Measurements from ENCODE around the gene CRYL1. TPM values are rescaled to one million over a fixed set of nuclear protein-coding genes. Genes with fewer than 3 reads are reported as not detected.

CRYL1 gene
- total and polyA plus RNA-seq, 2 experiments from 2014 or later = 65.5 to 66.2 TPM

GRCh38 chr13:20462533-20462915 is 63.1 kb downstream of the CRYL1 start:
- H3K9me3 ChIP-seq (ENCODE audit: low read depth) = no peaks in the 10 kb centered on the region
- no peaks in the 10 kb centered on the region for H3K9me2 ChIP-seq (replicated peaks; ENCODE audit: insufficient read depth)
- no peak for DNase-seq (ENCODE audit: low spot score)
- no peak overlapping the region for H3K4me2 ChIP-seq
- H3K27ac ChIP-seq = no peak overlapping the region
- 62% methylated on average over 6 of the region's 6 CpGs for WGBS (ENCODE audit: low lambda C conversion rate, missing lambda C conversion rate)
- H3K79me2 ChIP-seq = no peaks in the 10 kb centered on the region
- H3K36me3 ChIP-seq (replicated peaks; ENCODE audit: insufficient read depth, low read depth) = no peaks in the 10 kb centered on the region
- H3K4me1 ChIP-seq (ENCODE audit: insufficient read depth) = no peaks in the 10 kb centered on the region
- TF ChIP-seq EZH2phosphoT487 (IDR thresholded peaks at IDR 0.05; ENCODE audit: low read depth, severe bottlenecking, unreplicated experiment) = no peak
- TF ChIP-seq CTCF (IDR thresholded peaks at IDR 0.05; ENCODE audit: poor library complexity) = no peak
- TF ChIP-seq EZH2 (IDR thresholded peaks at IDR 0.05; ENCODE audit: borderline replicate concordance) = no peak
- H2AFZ ChIP-seq = no peak overlapping the region
- H3K27me3 ChIP-seq = no peaks in the 10 kb centered on the region
- H3K4me3 ChIP-seq = no peak overlapping the region
- H4K20me1 ChIP-seq (ENCODE audit: insufficient read depth, poor library complexity, severe bottlenecking) = no peaks in the 10 kb centered on the region

- H3K9me3 ChIP-seq (ENCODE audit: low read depth) = no peaks in the 10 kb centered on the region
- H3K9me2 ChIP-seq (replicated peaks; ENCODE audit: insufficient read depth) = no peaks in the 10 kb centered on the region
- H4K20me1 ChIP-seq (ENCODE audit: insufficient read depth, poor library complexity, severe bottlenecking) = no peaks in the 10 kb centered on the region
- no peaks in the 10 kb centered on the region for H3K79me2 ChIP-seq
- H3K4me2 ChIP-seq = no peak overlapping the region
- H3K4me1 ChIP-seq (ENCODE audit: insufficient read depth) = no peaks in the 10 kb centered on the region
- H3K27me3 ChIP-seq = no peaks in the 10 kb centered on the region
- H2AFZ ChIP-seq = no peak overlapping the region
- no peaks in the 10 kb centered on the region for H3K36me3 ChIP-seq (replicated peaks; ENCODE audit: insufficient read depth, low read depth)
- 48% methylated on average over 3 of the region's 8 CpGs for WGBS (ENCODE audit: low lambda C conversion rate, missing lambda C conversion rate)
- no peak overlapping the region for H3K4me3 ChIP-seq
- DNase-seq (ENCODE audit: low spot score) = no peak
- TF ChIP-seq EZH2phosphoT487 (IDR thresholded peaks at IDR 0.05; ENCODE audit: low read depth, severe bottlenecking, unreplicated experiment) = no peak
- TF ChIP-seq CTCF (IDR thresholded peaks at IDR 0.05; ENCODE audit: poor library complexity) = no peak
- TF ChIP-seq EZH2 (IDR thresholded peaks at IDR 0.05; ENCODE audit: borderline replicate concordance) = no peak
- H3K27ac ChIP-seq = no peak overlapping the region
Measured at GRCh38 chr13:20461860-20462532, 63.7 kb downstream of the CRYL1 start.

DNA sequence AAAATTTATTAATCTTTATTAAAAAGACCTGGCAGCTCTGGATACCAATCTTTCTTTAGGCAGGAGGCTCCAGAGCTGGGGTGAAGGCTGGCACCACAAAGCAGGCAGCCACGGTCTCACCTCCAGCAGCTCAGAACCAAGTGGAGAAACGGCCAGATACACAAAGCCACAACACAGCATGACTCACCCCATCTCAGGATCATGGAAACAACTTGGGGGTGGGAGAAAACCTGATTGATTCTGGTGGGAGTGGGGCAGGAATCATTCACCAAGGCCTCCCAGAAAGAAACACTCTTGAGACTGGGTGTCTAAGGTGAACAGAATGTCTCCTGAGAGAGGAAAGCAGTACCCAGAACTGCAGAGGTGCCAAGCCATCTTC is 64.2 kb downstream of the CRYL1 start:
- TF ChIP-seq EZH2phosphoT487 (IDR thresholded peaks at IDR 0.05; ENCODE audit: low read depth, severe bottlenecking, unreplicated experiment) (no peak), EZH2 (IDR thresholded peaks at IDR 0.05; ENCODE audit: borderline replicate concordance) (no peak), CTCF (IDR thresholded peaks at IDR 0.05; ENCODE audit: poor library complexity) (no peak)
- Histone ChIP-seq H3K4me3 (no peak overlapping the region), H3K36me3 (replicated peaks; ENCODE audit: insufficient read depth, low read depth) (no peaks in the 10 kb centered on the region), H3K4me1 (ENCODE audit: insufficient read depth) (no peaks in the 10 kb centered on the region), H3K9me2 (replicated peaks; ENCODE audit: insufficient read depth) (no peaks in the 10 kb centered on the region), H2AFZ (no peak overlapping the region), H3K27ac (no peak overlapping the region), H3K27me3 (no peaks in the 10 kb centered on the region), H3K9me3 (ENCODE audit: low read depth) (no peaks in the 10 kb centered on the region), H3K4me2 (no peak overlapping the region), H3K79me2 (no peaks in the 10 kb centered on the region), H4K20me1 (ENCODE audit: insufficient read depth, poor library complexity, severe bottlenecking) (no peaks in the 10 kb centered on the region)
- DNase-seq (ENCODE audit: low spot score) = no peak
- WGBS (ENCODE audit: low lambda C conversion rate, missing lambda C conversion rate) = 46% methylated on average over 2 of the region's 2 CpGs
